ENCODE data around the gene PCSK7. TPM values are rescaled to one million over a fixed set of nuclear protein-coding genes. Genes with fewer than 3 reads are reported as not detected.

Gene PCSK7
- total RNA-seq, 1 experiment from 2014 or later, result 50.7 TPM

GRCh38 chr11:117186431-117186761 lies 45.5 kb downstream of the PCSK7 start:
- H4K20me1 ChIP-seq (ENCODE audit: control insufficient read depth, insufficient read depth, insufficient read length), result no peaks in the 10 kb centered on the region
- H3K18ac ChIP-seq (ENCODE audit: insufficient read length, low read depth, low read length), result no peak overlapping the region
- Mint-ChIP-seq H3K4me3 (no peak overlapping the region), H3K4me1 (no peaks in the 10 kb centered on the region; a peak in 1 of 4 replicates), H3K36me3 (ENCODE audit: insufficient read depth in 1 of 3, low read depth in 3 of 3) (peaks cover 3 to 37% (median 24%) of the 10 kb centered on the region in 3 experiments; a peak in 6 of 7 replicates), H3K27ac (no peak overlapping the region; a peak in 1 of 7 replicates), H3K27me3 (ENCODE audit: low read depth) (no peaks in the 10 kb centered on the region), H3K9me3 (no peaks in the 10 kb centered on the region)
- H3K79me2 ChIP-seq (ENCODE audit: insufficient read depth, low read length), result no peaks in the 10 kb centered on the region
- H2BK5ac ChIP-seq (ENCODE audit: insufficient read length, low read length), result no peak overlapping the region
- no CpG with 5 or more reads among the region's 4 CpGs for WGBS (ENCODE audit: extremely low coverage, insufficient read length, low lambda C conversion rate)
- H2BK120ac ChIP-seq (ENCODE audit: low read depth, low read length, poor library complexity, severe bottlenecking), result no peak overlapping the region
- H4K5ac ChIP-seq (ENCODE audit: insufficient read length, low read depth, low read length), result no peak overlapping the region
- no peak overlapping the region for H3K9ac ChIP-seq (ENCODE audit: extremely low read depth, insufficient read length, low read length)
- no peak overlapping the region for H3K56ac ChIP-seq (ENCODE audit: insufficient read length, low read depth, low read length)
- H3K4me2 ChIP-seq (ENCODE audit: insufficient read depth, insufficient read length, low read length), result no peak overlapping the region
- H4K91ac ChIP-seq (ENCODE audit: insufficient read length, low read depth, low read length), result no peak overlapping the region
- no peaks in the 10 kb centered on the region for H3K79me1 ChIP-seq (ENCODE audit: insufficient read depth, low read depth, low read length, poor library complexity, severe bottlenecking)
- H3K23ac ChIP-seq (ENCODE audit: insufficient read length, low read depth, low read length), result no peak overlapping the region
- H3K27ac ChIP-seq (ENCODE audit: insufficient read length, low read depth, low read length), result no peak overlapping the region
- H3K4me1 ChIP-seq (ENCODE audit: insufficient read depth, low read length), result no peaks in the 10 kb centered on the region
- no peak overlapping the region for H2AFZ ChIP-seq (ENCODE audit: low read length)
- no peaks in the 10 kb centered on the region for H3K9me3 ChIP-seq (ENCODE audit: control insufficient read depth, low read depth, low read length)
- no peak overlapping the region for H3K4ac ChIP-seq (ENCODE audit: low read depth, low read length)
- no peak overlapping the region for H2BK15ac ChIP-seq (ENCODE audit: low read depth, low read length)
- no peak overlapping the region for H3K14ac ChIP-seq (ENCODE audit: insufficient read depth, low read length)
- no peak overlapping the region for H2BK20ac ChIP-seq (ENCODE audit: low read depth, low read length, poor library complexity, severe bottlenecking)
- no peak overlapping the region for H2BK12ac ChIP-seq (ENCODE audit: insufficient read length, low read depth, low read length)
- H3T11ph ChIP-seq (ENCODE audit: low read length), result no peak overlapping the region
- no peaks in the 10 kb centered on the region for H3K23me2 ChIP-seq (ENCODE audit: insufficient read length, low read depth, low read length, poor library complexity, severe bottlenecking)
- H4K8ac ChIP-seq (replicated peaks; ENCODE audit: insufficient read length, low read depth, low read length), result no peak overlapping the region
- no peak for DNase-seq
- no peaks in the 10 kb centered on the region for H3K27me3 ChIP-seq (ENCODE audit: insufficient read depth, low read length)
- no peak for TF ChIP-seq CTCF (conservative IDR thresholded peaks at IDR 0.05)
- H2AK5ac ChIP-seq (ENCODE audit: insufficient read length, low read length), result no peak overlapping the region
